Neural cell (in vitro differentiated cells): ENCODE data around the gene CXCR3.

Experiments
- CTCF ChIP-seq: fragments of 450-650 bp; IDR thresholded peaks from 2 replicates; pipeline ENCODE4 v1.5.1; 2014; ENCODE audit warnings: antibody characterized with exemption, mild to moderate bottlenecking, moderate library complexity; ENCODE audit not compliant: poor library complexity, severe bottlenecking
- EP300 ChIP-seq: fragments of 450-650 bp; conservative IDR thresholded peaks from 2 replicates; pipeline ENCODE4 v1.6.1; 2014; ENCODE audit warnings: antibody characterized with exemption, mild to moderate bottlenecking, moderate library complexity; ENCODE audit not compliant: poor library complexity, severe bottlenecking
- EZH2 ChIP-seq: fragments of 200-600, 300-800 bp; shearing (Covaris generic), sonication (generic); IDR thresholded peaks from 2 replicates; pipeline ENCODE4 v1.6.1; 2014; ENCODE audit warnings: antibody characterized with exemption, low read length, borderline replicate concordance, mild to moderate bottlenecking; ENCODE audit not compliant: insufficient read depth, poor library complexity, severe bottlenecking
- MXI1 ChIP-seq: fragments of 450-650 bp; conservative IDR thresholded peaks from 2 replicates; pipeline ENCODE4 v1.6.1; 2014; ENCODE audit warnings: antibody characterized with exemption, mild to moderate bottlenecking; ENCODE audit not compliant: poor library complexity, severe bottlenecking
- POLR2AphosphoS5 ChIP-seq: IDR thresholded peaks from 2 replicates; pipeline ENCODE4 v1.6.1; 2012
- RAD21 ChIP-seq: fragments of 450-650 bp; conservative IDR thresholded peaks from 2 replicates; pipeline ENCODE4 v1.6.1; 2014; ENCODE audit warnings: antibody characterized with exemption, mild to moderate bottlenecking, moderate library complexity
- REST ChIP-seq: IDR thresholded peaks from 2 replicates; pipeline ENCODE4 v1.6.1; 2012; ENCODE audit warnings: borderline replicate concordance
- TAF1 ChIP-seq: IDR thresholded peaks from 2 replicates; pipeline ENCODE4 v1.6.1; 2012; ENCODE audit warnings: low read depth

- TF ChIP-seq CTCF: no peak
- TF ChIP-seq POLR2AphosphoS5: no peak
- TF ChIP-seq EZH2: no peak
- TF ChIP-seq EP300: no peak
- no peak for TF ChIP-seq RAD21
- TF ChIP-seq REST: no peak
- TF ChIP-seq TAF1: no peak
- TF ChIP-seq MXI1: no peak
Observed at GRCh38 chrX:71660562-71661416, 42.5 kb upstream of the CXCR3 start.
